HEK293T (cell line): ENCODE results near the gene EPS8.

Source experiments
- BHLHE40 ChIP-seq: fragments of 450-650 bp; IDR thresholded peaks from 2 replicates; pipeline ENCODE4 v1.6.1; 2016; ENCODE audit warnings: mild to moderate bottlenecking, moderate library complexity, borderline replicate concordance
- CTBP1 ChIP-seq: fragments of 450-650 bp; IDR thresholded peaks from 2 replicates; pipeline ENCODE4 v1.6.1; 2016; ENCODE audit warnings: borderline replicate concordance
- ELF4 ChIP-seq: fragments of 450-650 bp; IDR thresholded peaks from 2 replicates; pipeline ENCODE4 v1.6.1; 2017; ENCODE audit warnings: antibody characterized with exemption
- FOXA1 ChIP-seq: fragments of 450-650 bp; IDR thresholded peaks from 2 replicates; pipeline ENCODE4 v1.6.1; 2016; ENCODE audit warnings: mild to moderate bottlenecking
- FOXK2 ChIP-seq: fragments of 450-650 bp; IDR thresholded peaks from 2 replicates; pipeline ENCODE4 v1.6.1; 2016; ENCODE audit warnings: mild to moderate bottlenecking
- HDGF ChIP-seq: fragments of 450-650 bp; IDR thresholded peaks from 2 replicates; pipeline ENCODE4 v1.6.1; 2017; ENCODE audit warnings: antibody characterized with exemption, borderline replicate concordance
- NFRKB ChIP-seq: fragments of 450-650 bp; IDR thresholded peaks from 2 replicates; pipeline ENCODE4 v1.6.1; 2016; ENCODE audit warnings: mild to moderate bottlenecking, moderate library complexity
- PKNOX1 ChIP-seq: fragments of 450-650 bp; IDR thresholded peaks from 2 replicates; pipeline ENCODE4 v1.6.1; 2016
- SP1 ChIP-seq: fragments of 450-650 bp; IDR thresholded peaks from 2 replicates; pipeline ENCODE4 v1.6.1; 2017
- SUZ12 ChIP-seq: fragments of 450-650 bp; IDR thresholded peaks from 2 replicates; pipeline ENCODE4 v1.6.1; 2016; ENCODE audit warnings: mild to moderate bottlenecking

- TF ChIP-seq HDGF = no peak
- TF ChIP-seq FOXA1 = no peak
- no peak for TF ChIP-seq PKNOX1
- TF ChIP-seq ELF4 = no peak
- no peak for TF ChIP-seq CTBP1
- no peak for TF ChIP-seq FOXK2
- TF ChIP-seq BHLHE40 = no peak
- TF ChIP-seq SP1 = no peak
- no peak for TF ChIP-seq SUZ12
- no peak for TF ChIP-seq NFRKB
Measured at GRCh38 chr12:15691388-15691787, 97.8 kb downstream of the EPS8 start.
